ENCODE results near the gene CSNK1G2.

DNA sequence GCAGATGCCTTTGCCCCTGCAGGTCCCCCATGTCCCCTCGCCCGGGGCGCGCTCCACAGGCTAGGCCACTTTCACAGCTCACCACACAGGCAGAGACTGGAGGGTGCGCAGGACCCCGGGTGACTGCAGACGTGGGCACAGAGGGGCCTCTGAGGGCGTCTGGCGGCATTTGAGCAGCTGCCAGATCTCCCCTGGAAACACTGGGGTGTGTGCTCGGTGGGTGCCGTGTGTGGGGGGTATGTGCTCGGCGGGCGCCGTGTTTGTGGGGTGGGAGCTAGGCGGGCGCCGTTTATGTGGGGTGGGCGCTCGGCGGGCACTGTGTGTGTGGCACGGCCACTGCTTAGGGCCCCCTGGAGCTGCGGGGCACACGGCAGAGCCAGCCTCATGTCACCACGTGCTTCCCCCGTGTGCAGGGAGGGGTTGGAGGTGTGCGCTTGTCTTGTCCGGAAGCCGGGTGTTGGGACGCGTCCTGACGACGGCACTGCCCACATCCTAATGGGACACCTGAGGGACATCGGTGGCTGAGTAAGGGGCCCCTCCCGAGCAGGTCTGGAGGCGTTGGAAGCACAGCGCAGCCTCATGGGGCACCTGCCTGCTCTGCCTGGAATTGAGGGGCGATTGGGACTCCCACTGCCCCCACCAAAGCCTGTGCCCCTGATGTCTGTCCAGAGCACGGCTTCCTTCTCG lies 16.7 kb downstream of the CSNK1G2 start:
- TF ChIP-seq, protein P1, sequence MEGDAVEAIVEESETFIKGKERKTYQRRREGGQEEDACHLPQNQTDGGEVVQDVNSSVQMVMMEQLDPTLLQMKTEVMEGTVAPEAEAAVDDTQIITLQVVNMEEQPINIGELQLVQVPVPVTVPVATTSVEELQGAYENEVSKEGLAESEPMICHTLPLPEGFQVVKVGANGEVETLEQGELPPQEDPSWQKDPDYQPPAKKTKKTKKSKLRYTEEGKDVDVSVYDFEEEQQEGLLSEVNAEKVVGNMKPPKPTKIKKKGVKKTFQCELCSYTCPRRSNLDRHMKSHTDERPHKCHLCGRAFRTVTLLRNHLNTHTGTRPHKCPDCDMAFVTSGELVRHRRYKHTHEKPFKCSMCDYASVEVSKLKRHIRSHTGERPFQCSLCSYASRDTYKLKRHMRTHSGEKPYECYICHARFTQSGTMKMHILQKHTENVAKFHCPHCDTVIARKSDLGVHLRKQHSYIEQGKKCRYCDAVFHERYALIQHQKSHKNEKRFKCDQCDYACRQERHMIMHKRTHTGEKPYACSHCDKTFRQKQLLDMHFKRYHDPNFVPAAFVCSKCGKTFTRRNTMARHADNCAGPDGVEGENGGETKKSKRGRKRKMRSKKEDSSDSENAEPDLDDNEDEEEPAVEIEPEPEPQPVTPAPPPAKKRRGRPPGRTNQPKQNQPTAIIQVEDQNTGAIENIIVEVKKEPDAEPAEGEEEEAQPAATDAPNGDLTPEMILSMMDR (IDR thresholded peaks at IDR 0.05) = no peak
- no peak for TF ChIP-seq POLR2AphosphoS5 (IDR thresholded peaks at IDR 0.05)
